Psoas muscle (tissue), 8 donors: Measurements from ENCODE around the gene PNMA1. TPM values are rescaled to one million over a fixed set of nuclear protein-coding genes. Genes with fewer than 3 reads are reported as not detected.

Experiments
- ATAC-seq, 4 donors: fragments of 200-7000 bp; cut with Tn5 transposase; one replicate each; pipeline ENCODE4 v1.9.1; 2020; ENCODE audit warnings: moderate library complexity in 3 of 4, mild to moderate bottlenecking in 2 of 4
- DNase-seq, 2 donors: peaks; one replicate each; pipeline ENCODE4 v3.0.0-alpha.2; 2020
- H3K27ac ChIP-seq: fragments of 200-600 bp; one replicate; pipeline ENCODE4 v1.8.0; 2022
- H3K27me3 ChIP-seq, 3 donors: fragments of 200-600 bp in 1 of 3; one replicate each; pipeline versions ENCODE4 v1.6.1 to v1.8.0; 2013 to 2022; ENCODE audit warnings: low read length in 2 of 3, mild to moderate bottlenecking in 2 of 3, moderate library complexity in 1 of 3; ENCODE audit not compliant: insufficient read depth in 3 of 3
- H3K36me3 ChIP-seq, 2 donors: fragments of 200-600 bp in 1 of 2; one replicate each; pipeline versions ENCODE4 v1.6.1 to v1.8.0; 2013 to 2022; ENCODE audit warnings: low read depth in 1 of 2, mild to moderate bottlenecking in 1 of 2, moderate library complexity in 1 of 2; ENCODE audit not compliant: insufficient read depth in 1 of 2
- H3K4me1 ChIP-seq: fragments of 200-600 bp; one replicate; pipeline ENCODE4 v1.8.0; 2022
- H3K4me3 ChIP-seq: fragments of 200-600 bp; one replicate; pipeline ENCODE4 v1.8.0; 2022; ENCODE audit warnings: mild to moderate bottlenecking
- H3K9me3 ChIP-seq: fragments of 200-600 bp; one replicate; pipeline ENCODE4 v1.8.0; 2022
- WGBS, 3 donors: extraction: QIAGEN DNeasy Blood & Tissue Kit; methylation state at CpG; one replicate each; pipeline versions ENCODE4 v1.1.6 to v1.1.7; 2013; 5-methylcytosine and 5-hydroxymethylcytosine counted together
- intact Hi-C, 2 donors: fragments of 100-400 bp; cut with DNase I; formaldehyde crosslinking; loops; one replicate each; pipeline versions ENCODE4 v1.11.0 to v1.14.2; 2022
- long read RNA-seq, 2 donors: library from polyadenylated mRNA; unstranded; transcript quantifications; one replicate each; pipeline ENCODE4 v2.0.0, GENCODE V29; 2021
- polyA plus RNA-seq, 3 donors: library from polyadenylated mRNA; stranded (reverse); fragments of 200-250 nt; gene quantifications; one replicate each; pipeline ENCODE4 v1.2.3, GENCODE V29; 2013
- total RNA-seq, 4 donors: library from RNA; stranded (reverse); fragmentation: NEBNext Ultra II Directional in 2 of 4; extraction: Animal tissue kit (Norgen Biotek cat#: 25700) in 2 of 4; gene quantifications; one replicate each; pipeline versions ENCODE4 v1.2.1 to v1.2.4, GENCODE V29; 2021 to 2023
- TF ChIP-seq, protein P1 (sequence below): fragments of 200-600 bp; IDR thresholded peaks from one replicate; pipeline ENCODE4 v1.8.0; 2022; ENCODE audit warnings: antibody characterized with exemption
- donor health status: healthy with polysubstance abuse.
- donor health status: DM: no; HTN: no; CAD: no; lungs with moderate emphysema.
- donor health status: Bipolar disorder and iron deficiency.
- donor health status: healthy.
- donor health status: DM: yes; HTN: yes; CAD: no.
- donor health status: DM: no; HTN: no; CAD: no.
- donor health status: DM: no; HTN: no; CAD: no.
- donor health status: DM: yes; HTN: yes; CAD: no.

PNMA1 gene, protein sequence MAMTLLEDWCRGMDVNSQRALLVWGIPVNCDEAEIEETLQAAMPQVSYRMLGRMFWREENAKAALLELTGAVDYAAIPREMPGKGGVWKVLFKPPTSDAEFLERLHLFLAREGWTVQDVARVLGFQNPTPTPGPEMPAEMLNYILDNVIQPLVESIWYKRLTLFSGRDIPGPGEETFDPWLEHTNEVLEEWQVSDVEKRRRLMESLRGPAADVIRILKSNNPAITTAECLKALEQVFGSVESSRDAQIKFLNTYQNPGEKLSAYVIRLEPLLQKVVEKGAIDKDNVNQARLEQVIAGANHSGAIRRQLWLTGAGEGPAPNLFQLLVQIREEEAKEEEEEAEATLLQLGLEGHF
- 10 to 100 TPM in 3 of 4 donors, 1 to 10 TPM in 1; 9.3 to 27.0 (median 17.0) TPM for total RNA-seq
- 10 to 100 TPM; 11.0 to 28.8 (median 19.6) TPM for polyA plus RNA-seq
- long read RNA-seq, donor 1, transcript PNMA1-201 (1 exons, 2,590 nt) = major isoform, 36 of 36 reads
- long read RNA-seq, donor 1, partial matches to known transcripts = 0 of 36 reads
- long read RNA-seq, donor 1, other reads (novel, unspliced or antisense) = 0 of 36 reads
- long read RNA-seq, donor 2, transcript PNMA1-201 (1 exons, 2,590 nt) = major isoform, 42 of 42 reads
- long read RNA-seq, donor 2, partial matches to known transcripts = 0 of 42 reads
- long read RNA-seq, donor 2, other reads (novel, unspliced or antisense) = 0 of 42 reads

DNA sequence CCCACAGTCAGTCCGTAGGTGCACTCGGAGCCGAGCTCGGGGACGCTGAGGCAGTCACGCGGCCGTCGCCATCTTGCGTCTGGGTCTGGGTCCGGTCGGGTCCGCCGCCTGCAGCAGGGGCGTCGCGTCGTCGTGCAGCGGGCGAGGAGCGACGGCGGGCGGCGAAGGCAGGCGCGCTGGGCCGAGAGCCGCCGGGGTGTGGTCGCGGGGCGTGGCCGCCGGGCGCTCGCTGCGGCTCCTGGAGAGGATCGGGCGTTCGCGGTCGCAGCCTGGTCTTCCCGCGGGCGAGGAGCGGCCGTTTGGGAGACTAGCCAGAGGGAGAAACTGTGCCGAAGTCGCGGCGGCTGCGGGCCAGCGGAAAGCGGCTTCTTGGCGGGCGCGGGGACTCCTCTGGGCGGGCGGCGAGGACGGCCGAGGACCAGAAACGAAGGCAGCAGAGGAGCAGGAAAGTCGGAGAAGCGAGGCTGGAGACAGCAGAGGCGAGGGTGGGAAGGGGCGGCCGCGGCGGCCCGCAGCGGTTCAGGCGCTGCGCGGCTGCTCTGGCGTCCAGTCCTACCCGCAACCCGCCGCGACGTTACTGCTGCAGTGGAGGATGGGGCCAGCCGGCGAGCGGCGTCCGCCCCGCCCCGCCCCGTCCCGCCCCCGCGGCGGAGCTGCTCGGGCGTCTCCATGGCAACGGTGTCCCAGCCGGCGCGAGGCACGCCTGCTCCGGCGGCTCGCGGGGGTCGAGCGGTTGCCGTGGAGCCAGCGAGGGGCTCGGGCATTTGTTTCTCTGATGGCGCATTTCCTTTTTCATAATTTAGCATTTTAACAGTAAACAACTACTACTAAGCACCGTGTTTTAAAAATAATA, at the start of gene PNMA1:
Gene PNMA1 (minus strand): TSS at position 582 of the 853 bp plus-strand sequence. CDS start 745 bp downstream, outside the sequence.
- intact Hi-C loops = loop anchor here in 1 of 2 donors (5.0 kb wide), 1 partner anchor 72 kb away; the partner anchor contains the start of gene DNAL1
- 1% methylated on average over 81 to 113 of the region's 113 CpGs for WGBS, 3 donors
- H3K27me3 ChIP-seq = no peaks in the 10 kb centered on the region
- TF ChIP-seq, protein P1, sequence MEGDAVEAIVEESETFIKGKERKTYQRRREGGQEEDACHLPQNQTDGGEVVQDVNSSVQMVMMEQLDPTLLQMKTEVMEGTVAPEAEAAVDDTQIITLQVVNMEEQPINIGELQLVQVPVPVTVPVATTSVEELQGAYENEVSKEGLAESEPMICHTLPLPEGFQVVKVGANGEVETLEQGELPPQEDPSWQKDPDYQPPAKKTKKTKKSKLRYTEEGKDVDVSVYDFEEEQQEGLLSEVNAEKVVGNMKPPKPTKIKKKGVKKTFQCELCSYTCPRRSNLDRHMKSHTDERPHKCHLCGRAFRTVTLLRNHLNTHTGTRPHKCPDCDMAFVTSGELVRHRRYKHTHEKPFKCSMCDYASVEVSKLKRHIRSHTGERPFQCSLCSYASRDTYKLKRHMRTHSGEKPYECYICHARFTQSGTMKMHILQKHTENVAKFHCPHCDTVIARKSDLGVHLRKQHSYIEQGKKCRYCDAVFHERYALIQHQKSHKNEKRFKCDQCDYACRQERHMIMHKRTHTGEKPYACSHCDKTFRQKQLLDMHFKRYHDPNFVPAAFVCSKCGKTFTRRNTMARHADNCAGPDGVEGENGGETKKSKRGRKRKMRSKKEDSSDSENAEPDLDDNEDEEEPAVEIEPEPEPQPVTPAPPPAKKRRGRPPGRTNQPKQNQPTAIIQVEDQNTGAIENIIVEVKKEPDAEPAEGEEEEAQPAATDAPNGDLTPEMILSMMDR = no peak
- H3K9me3 ChIP-seq = no peaks in the 10 kb centered on the region
- peak within 1 kb of the TSS; percentile 79 for H3K4me3 ChIP-seq
- peaks cover 22% of the 10 kb centered on the region for H3K4me1 ChIP-seq
- peak within 1 kb of the TSS; percentile 85 for H3K27ac ChIP-seq
- ATAC-seq (peak; percentile 87 to 91 (median 89)), DNase-seq (peak; percentile 88 to 91)
- H3K36me3 ChIP-seq = peaks cover 4 to 38% of the 10 kb centered on the region in 2 donors

DNA sequence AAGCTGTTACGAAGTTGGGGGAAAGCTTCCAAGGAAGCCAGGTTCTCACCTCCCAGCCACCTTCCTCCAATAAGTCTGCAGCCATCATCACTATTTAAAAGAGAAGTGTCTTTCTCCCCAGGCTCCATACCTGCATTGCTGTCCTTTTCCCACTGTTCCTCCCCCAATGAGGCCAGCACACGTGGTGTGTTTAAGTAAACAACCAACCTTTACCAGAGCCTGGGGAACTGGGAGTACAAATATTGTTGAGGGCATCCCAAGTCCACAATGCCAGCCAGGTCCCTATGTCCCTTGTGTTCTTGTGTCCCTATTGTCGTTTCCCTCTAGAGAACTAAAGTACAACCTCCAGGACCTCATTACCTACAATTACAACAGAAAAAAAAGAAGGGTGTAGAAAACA, 49.2 kb upstream of the PNMA1 start:
- 40 to 43% (median 43%) methylated on average over 3 of the region's 3 CpGs for WGBS, 3 donors
- DNase-seq (peak in 1 of 2 donors; percentile 0), ATAC-seq (no peak)
- H3K9me3 ChIP-seq = no peaks in the 10 kb centered on the region
- no peaks in the 10 kb centered on the region for H3K27me3 ChIP-seq
- TF ChIP-seq, protein P1 = no peak
- H3K36me3 ChIP-seq = no peaks in the 10 kb centered on the region
- peaks cover 81% of the 10 kb centered on the region for H3K4me1 ChIP-seq
- no peak overlapping the region for H3K4me3 ChIP-seq
- peak overlapping the region; percentile 96 for H3K27ac ChIP-seq
- intact Hi-C loops = no loop called here

DNA sequence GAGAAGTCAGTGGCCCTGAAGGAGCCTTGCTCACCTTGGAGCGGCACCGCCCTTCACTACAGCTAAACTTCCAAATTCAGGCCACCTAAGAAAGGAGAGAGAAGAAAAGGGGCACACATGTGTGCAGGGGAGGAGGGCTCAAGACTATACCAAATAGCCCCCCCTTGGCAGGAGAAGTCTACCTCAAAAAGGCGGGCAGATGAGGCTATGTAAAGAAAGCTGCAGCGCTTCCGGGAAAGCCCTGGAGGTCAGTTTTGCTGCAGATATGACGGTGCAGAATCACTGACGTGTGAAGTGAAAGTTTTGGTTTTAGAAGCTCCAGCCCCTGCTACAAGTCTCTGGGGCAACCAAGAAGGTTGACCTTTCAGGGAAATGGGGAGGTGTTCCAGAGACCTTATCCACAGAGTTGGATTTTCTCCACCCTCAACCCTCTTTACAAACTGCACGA, 48.2 kb upstream of the PNMA1 start:
- WGBS, 3 donors = 47 to 81% (median 54%) methylated on average over 8 of the region's 8 CpGs
- ATAC-seq (no peak), DNase-seq (no peak)
- Histone ChIP-seq H3K4me3 (no peak overlapping the region), H3K4me1 (peaks cover 86% of the 10 kb centered on the region), H3K36me3 (no peaks in the 10 kb centered on the region), H3K27me3 (no peaks in the 10 kb centered on the region), H3K9me3 (no peaks in the 10 kb centered on the region), H3K27ac (peak overlapping the region; percentile 96)
- TF ChIP-seq, protein P1 = no peak
- intact Hi-C loops = no loop called here

DNA sequence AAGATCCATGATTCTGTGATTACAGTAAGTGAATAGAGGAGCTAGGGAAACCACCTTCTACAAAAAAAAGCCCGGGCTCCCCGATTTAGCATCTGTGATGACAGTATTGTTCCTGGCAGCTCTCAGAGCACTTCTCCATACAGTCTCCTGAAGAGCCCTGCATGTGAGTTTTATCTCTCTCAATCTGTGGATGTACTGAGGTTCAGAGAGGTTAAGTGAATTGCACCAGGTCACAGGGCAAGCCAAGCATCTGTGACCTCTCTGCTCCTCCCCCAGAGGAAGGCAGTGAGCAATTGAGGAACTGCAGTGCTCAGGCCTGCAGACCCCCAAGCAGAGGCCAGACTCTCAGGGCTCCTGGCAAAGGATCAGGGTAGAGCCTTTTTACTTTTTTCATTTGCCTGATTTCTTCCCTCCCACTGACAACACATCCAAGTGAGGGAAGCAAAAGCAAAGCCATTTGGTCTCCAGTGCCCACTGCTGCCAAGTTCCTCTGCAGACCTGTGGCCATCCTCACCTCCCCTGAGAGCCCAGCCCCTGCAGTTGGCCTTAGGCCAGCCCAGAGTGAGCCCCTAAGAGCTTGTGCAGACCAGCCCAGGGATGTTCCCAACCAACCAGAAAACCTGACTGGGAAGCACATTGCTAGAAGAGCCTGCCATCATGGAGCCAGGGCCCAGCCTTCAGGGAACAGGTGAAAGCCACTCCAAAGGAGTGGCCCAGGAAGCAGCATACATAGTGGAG, 47.6 kb upstream of the PNMA1 start:
- H3K4me1 ChIP-seq = peaks cover 86% of the 10 kb centered on the region
- no peak overlapping the region for H3K4me3 ChIP-seq
- no peaks in the 10 kb centered on the region for H3K36me3 ChIP-seq
- TF ChIP-seq, protein P1 = no peak
- H3K27ac ChIP-seq = peak overlapping the region; percentile 96
- no peak for ATAC-seq
- 7 to 22% (median 10%) methylated on average over 2 of the region's 2 CpGs for WGBS, 3 donors
- DNase-seq = peak in 1 of 2 donors; percentile 14
- no peaks in the 10 kb centered on the region for H3K27me3 ChIP-seq
- intact Hi-C loops = no loop called here
- no peaks in the 10 kb centered on the region for H3K9me3 ChIP-seq
